ENCODE results near the gene RASA2.
A peak's percentile ranks its signal among the peaks of the same experiment; 100 is the strongest.

The RASA2 gene

DNA sequence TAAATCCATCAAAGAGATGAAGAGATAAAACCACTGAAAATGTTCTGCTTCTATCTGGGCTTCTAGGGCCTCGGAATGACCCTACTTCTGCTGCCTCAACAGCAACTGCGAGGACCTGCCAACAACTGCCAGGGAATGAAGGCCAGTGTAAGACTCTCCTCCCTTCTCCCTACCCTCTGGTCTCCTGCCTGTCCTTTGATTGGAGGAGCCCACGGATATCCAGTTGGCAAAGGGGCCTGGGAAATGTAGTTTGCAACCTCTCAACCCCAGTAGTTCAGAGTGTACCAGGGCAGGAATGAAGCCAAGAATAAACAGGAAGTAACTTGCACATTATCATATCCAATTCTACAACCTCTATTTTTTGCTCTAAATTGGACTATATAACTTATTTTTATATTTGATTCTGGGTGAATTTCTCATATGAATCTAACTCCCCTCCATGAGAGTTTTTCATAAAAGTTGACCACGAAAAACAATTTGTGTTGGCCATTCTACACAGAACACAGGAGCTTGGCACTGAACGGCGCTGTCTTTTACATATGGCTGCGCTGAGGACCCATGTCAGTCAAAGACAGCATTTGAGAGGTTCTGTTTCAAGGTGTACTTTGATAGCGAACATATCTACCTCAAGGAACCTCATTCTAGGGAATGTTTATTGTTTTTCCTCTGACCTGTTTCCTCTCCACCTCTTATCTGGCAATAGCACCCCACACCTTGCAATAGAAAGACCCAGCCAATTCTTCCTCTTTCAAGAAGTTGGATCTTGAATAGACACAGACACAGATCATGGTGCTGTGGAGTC, 160.1 kb downstream of the RASA2 start:
- peak; percentile 83 for DNase-seq (ENCODE audit: low spot score)

DNA sequence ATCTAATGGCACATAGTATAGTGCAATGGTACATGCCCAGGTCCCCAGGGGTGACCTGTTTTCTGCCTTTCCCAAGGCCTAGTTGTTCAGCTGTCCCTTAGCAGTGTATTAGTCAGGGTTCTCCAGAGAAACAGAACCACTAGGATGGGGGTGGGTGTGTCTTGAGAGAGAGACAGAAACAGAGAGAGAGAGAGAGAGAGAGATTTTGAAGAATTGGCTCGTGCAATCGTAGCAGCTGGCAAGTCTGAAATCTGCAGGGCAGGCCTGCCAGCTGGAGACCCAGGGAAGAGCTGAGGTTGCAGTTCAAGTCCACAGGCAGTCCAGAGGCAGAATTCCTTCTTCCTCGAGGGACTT, 160.7 kb downstream of the RASA2 start:
- DNase-seq (ENCODE audit: low spot score), result no peak

DNA sequence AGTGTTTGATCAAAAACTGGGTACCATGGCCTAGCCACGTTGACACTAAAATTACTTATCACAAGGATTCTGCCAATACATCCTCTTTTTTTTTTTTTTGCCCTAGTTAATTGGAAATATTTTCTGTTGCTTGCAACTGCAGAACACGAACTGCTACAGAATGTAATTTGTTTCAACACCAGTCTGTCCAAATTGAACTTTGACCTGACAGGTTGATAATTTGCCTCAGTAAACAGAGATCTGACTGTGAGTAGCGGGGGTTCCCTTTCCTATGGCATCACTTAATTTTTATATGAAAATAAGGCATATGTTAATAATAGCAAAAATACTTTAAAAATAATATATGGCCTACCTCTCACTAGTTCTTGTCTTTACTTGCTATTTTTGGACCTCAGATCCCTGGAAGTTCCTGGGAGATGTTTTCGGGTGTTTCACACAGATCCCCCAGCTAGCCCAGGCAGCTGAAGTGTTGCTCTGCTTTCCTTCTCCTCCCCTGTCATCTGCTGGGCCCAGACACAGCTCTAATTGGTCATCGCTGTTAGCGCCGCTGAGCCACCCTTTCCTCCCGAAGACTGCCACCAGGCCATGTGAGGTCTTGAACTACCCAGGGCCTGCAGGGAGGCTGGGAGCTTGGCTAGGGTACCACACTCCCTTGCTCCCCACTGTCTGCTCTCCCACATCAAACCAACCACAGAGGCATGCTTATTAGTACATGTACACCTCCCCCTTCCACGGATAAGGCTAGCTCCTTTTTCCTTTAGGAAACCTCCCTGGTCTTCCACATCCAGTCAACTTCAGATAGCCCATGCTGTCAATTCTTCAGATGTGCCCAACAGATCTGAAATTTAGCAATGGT, 161.5 kb downstream of the RASA2 start:
- no peak for DNase-seq (ENCODE audit: low spot score)

DNA sequence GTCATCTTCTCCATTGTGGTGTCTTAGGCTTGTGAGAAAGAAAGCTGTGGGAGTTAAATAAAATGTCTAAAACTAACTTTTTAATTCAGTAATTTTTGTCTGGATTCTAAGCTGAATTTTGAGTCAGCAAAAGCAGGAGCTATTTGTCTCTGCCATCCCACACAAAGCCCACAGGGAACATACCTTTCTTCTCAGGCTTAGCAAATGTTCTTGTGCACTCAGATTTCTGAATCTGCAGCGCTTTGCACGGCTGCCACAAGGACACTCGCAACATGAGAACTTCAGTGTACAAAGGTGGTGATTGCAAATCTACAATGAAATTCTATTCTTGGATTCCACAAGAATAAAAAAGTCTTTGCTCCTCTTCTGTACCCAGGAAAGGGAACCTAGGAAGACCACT, 163.0 kb downstream of the RASA2 start:
- no peak for DNase-seq (ENCODE audit: low spot score)

DNA sequence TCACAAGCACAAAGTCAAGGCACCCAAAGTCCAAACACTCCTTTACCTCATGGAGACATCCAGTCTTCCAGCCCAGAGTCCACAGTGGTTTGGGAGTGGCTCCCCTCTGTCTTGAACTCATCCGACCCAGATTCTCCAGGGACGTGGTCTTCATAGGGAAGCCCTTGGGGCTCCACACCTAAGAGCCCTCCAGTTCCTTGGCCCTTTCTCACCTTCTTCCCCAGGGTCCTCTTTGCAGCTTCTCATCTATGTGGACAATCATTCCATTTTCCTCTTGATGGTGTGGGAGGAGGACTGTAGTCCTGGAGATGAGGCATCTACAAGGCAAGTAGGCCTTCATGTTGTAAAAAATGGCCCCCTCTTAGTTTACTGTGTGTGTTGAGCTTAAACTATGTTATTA, 164.0 kb downstream of the RASA2 start:
- DNase-seq (ENCODE audit: low spot score), result no peak

DNA sequence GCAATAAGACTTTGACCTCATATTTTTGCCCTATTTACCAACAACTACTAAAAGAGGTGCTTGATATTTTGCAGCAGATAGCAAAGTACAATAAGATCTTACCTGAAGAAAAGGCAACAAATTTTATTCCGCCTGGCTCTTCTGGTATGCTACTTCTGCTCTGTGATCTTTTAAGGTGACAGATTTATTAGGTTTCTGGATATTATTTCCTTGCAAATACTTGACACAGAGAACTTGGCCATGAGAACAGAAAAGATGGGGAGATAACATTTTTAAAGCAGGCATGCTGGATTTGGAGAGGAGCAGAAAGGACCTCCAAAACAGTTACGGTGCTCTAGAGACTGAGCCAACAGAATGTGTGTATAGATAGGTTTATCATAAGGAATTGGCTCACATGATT, 164.6 kb downstream of the RASA2 start:
- no peak for DNase-seq (ENCODE audit: low spot score)

DNA sequence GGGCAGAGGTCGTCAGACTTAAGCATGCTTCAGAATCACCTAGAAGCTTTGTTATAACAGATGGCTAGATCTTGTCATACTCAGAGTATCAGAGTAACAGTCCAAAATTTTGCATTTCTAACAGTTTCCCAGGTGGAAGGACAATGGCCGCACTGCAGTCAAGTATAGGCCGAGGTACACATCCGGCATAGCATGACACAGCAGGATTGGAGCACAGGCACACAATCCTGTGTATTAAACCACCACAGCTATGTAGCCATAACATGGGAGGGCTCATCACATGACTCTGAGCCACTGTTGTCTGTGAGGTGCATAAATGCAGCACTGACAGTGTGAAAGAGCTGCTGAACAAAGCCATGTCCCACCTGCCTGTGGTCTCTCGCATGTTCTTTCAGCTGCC, 165.5 kb downstream of the RASA2 start:
- DNase-seq (ENCODE audit: low spot score), result no peak

DNA sequence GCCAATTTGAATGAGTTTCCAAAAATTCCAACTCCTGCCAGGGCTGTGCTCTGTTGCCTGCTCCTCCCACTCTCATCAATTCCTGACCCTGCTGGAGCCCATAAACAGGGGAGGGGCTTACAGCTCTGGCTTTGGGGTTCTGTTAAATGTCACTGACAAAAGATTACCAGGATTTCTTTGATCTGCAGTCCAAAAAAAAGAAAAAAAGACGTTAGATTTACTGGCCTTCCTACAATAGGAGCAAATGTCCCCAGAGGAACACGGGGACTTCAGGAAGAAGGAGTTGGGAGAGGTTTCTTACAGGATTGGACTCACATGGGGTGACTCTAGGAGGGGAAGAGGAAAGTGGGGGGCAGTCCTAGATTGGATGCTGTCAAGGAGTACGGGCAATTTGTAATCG, 167.0 kb downstream of the RASA2 start:
- DNase-seq (ENCODE audit: low spot score), result no peak

DNA sequence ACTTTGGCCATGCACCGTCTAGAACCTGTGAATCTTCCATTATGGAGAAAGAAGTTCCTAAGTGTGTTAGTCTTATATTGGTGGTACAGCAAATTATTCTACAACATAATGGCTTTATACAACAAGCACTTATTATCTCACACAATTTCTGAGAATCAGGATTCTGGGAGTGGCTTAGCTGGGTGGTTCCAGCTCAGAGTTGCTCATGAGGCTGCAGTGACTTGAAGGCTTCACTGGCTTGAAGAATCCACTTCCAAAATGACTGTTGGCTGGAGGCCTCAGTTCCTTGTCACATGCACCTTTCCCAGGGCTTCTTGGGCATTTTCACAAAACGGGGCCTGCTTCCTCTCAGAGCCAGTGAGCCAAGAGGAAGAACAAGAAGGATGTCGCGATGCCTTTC, 169.0 kb downstream of the RASA2 start:
- DNase-seq (ENCODE audit: low spot score), result no peak

DNA sequence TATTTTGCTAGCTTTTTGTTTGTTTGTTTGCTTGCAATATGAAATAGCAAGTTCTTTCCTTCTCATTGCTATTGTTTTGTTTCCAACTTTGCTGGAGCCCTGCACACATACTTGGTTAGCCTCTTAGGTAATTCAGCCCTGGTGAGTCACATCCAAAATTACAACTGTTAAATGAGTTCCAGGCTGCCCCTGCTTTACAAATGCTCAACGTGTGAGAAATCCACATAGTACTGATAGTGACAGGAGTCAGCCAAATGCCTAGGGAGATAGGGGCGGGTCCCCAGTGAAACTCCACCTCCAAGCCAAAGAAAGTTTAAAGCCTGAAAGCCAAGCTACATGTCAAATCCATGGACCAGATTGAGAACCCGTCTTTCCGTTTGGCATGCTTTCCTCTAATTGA, 169.9 kb downstream of the RASA2 start:
- DNase-seq (ENCODE audit: low spot score), result no peak

DNA sequence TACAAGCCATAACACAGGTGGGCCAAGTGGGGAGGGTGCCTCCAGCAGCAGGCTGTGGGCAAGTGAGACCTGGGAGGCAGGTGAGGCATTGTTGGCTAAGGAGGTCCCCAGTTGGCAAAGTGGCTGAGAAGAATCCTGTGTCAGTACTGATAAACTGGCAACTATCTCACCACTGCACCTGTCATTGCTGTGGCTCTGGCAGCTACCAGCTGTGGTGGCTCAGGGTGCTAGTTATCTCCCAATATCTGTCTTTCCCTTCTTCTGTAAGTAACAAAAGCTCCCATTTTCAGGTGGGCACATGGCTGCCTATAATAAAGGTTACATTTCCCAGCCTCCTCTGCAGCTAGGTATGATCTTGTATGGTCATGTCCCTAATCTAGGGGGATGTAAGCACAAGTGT, 170.7 kb downstream of the RASA2 start:
- DNase-seq (ENCODE audit: low spot score), result no peak

DNA sequence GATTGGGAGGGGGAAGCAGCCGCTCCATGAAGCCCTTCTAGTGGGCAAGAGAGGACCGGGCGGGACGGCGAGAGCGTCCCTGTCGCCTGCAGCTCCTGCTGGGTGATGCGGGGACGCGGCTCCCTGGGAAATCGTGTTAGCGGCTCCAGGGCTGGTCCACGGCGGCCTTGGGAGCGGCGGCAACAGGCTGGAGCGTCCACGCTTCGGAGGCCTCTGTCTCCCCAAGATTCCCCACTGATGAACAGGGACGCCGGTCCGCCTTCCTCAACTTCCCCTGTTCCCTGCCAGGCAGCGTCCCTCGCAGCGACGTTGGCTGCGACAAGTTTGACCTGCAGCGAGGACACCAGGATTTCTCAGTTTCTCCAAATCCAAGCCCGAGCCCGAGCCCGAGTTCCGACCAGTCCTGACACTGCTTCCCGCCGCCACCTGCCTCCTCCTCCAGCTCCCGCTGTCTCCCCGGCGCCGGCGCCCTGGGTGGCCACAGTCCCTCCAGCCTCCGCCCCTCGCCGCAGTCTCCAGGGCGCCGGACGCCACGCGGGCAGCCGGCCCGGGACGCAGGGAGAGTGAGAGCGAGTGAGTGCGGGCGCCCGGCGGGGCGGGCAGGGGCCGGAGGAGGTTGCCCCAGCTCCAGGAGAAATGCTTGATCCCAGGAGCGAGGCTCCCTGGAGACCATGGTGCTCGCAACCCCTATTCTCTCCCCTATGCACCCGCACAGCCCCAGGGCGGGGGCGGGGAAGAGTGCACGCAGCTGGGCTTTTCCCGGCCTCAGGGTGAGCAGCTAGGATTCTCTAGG, 173.2 kb downstream of the RASA2 start:
- DNase-seq (ENCODE audit: low spot score), result peak; percentile 79

DNA sequence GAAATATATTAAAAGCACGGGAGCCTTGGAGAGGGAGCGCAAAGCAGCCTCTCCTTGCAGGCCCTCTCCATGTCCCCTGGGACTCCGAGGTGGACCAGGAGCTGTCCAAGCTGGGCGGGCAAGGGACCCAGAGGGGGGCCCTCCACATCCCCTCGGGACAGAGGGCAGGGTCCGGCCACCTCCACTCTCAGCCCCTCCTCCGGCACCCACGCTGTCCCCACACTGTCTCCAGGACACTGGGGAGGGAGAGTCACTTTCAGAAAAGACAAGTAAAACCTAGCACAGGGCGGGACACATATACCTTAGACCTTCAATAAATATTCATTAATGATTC, 173.8 kb downstream of the RASA2 start:
- no peak for DNase-seq (ENCODE audit: low spot score)

DNA sequence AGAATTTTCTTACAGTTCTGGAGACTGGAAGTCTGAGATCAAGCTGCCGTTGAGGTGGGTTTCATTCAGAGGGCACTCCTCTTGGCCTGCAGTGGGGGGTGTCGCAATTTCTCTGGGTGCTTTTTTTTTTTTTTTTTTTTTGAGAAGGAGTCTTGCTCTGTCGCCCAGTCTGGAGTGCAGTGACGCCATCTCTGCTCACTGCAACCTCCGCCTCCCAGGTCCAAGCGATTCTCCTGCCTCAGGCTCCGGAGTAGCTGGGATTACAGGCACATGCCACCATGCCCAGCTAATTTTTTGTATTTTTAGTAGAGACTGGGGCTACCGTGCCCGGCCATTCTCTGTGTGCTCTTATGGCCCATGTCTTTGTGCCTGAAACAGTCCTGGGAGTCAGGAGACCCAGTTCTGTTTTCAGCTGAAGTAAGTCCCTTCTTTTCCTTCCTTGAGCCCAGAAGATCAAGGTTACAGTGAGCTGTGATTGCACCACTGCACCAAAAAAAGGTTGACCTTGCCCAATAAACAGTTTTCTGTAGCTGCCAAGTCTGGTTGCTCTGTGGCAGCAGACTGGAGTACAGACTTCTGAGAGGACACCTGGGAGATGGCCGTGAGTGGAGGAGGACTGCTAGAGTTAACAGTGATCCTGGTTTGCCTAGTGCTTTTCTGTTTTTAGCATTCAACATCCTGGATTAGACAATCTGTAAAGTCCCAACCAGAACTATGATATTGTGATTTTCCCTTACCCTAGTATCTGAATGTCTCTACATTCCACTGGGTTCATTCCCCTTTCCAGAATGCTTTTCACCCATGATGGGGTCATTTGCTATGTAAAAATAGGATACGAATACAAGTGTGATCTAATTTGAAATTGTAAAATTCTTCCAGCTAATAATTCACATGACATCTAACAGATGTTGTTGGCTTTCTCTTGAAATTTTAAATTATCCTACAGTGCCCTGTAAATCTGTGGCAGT, 174.7 kb downstream of the RASA2 start:
- no peak for DNase-seq (ENCODE audit: low spot score)

DNA sequence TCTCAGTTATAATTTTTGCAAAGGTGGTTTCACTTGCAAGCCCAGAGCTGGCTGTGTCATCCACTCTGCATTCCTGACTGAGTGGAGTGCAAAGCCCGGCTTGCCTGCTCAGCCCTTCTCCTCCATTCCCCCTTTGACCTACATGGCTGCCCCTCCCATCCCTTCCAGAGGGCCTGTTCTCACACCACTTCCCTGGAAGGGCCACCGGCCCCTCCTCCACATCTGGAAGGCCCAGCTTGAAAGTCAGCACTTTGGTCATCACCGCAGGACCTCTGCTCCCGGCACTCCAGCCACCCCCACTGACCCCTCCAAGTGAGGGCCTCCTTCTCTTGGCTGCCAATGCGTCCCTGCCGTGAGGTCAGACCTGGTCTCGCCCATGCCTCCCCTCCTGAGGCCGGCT, 177.2 kb downstream of the RASA2 start:
- DNase-seq (ENCODE audit: low spot score), result no peak
